K562 (cell line): ENCODE measurements around the gene TAF12. TPM values are rescaled to one million over a fixed set of nuclear protein-coding genes. Genes with fewer than 3 reads are reported as not detected.

ENCODE experiments used
- ATAC-seq: fragments of 200-7000 bp; cut with Tn5 transposase; 3 replicates; pipeline ENCODE4 v1.9.1; 2020; ENCODE audit warnings: moderate library complexity
- BruUV-seq: library from RNA; stranded (reverse); fragments of 400-500 nt; replicated peaks from 2 replicates; lab custom pipeline; 2021; lab: Mats Ljungman, UMichigan
- CTCF ChIA-PET: fragments of 300-600 bp; formaldehyde crosslinking; extraction: SDS; loops from one replicate; lab custom pipeline; 2021; ENCODE audit warnings: low intra/inter-chr PET ratio; lab: Yijun Ruan, JAX
- POLR2A ChIA-PET: fragments of 300-600, 350-650 bp; sonication (Branson Sonifier 250); formaldehyde crosslinking; extraction: SDS; loops from one replicate; lab custom pipeline; 2021; ENCODE audit warnings: antibody characterized with exemption, inconsistent platforms; lab: Yijun Ruan, JAX
- DNase-seq, 4 experiments: peaks; one replicate each; pipeline versions ENCODE4 v3.0.0 to v3.0.0-alpha.2; 2011 to 2018; ENCODE audit warnings: low spot score in 3 of 4, mixed read lengths in 3 of 4; ENCODE audit errors: extremely low read depth in 1 of 4
- FAIRE-seq: peaks from 2 replicates; lab custom pipeline; 2011; peaks lifted over from hg19 to GRCh38; lab: Jason Lieb, UNC
- H2AFZ ChIP-seq: 2 replicates; pipeline ENCODE4 v1.6.0; 2011; ENCODE audit warnings: low read depth, low read length, control low read depth, inconsistent platforms
- H3K27ac ChIP-seq: fragments of 200-600 bp; 3 replicates; pipeline ENCODE4 v1.8.0; 2011; ENCODE audit warnings: low read depth, mild to moderate bottlenecking, control low read depth, inconsistent platforms, low read length, moderate library complexity, mixed read lengths; ENCODE audit errors: extremely low read depth
- H3K27me3 ChIP-seq, 2 experiments: fragments of 300-600 bp in 1 of 2; 2 replicates in 1 of 2; 3 replicates in 1 of 2; pipeline versions ENCODE4 v1.6.0 to v1.8.0; 2011; ENCODE audit warnings: inconsistent platforms in 2 of 2, low read length in 2 of 2, mild to moderate bottlenecking in 1 of 2, mixed read lengths in 1 of 2, moderate library complexity in 1 of 2; ENCODE audit not compliant: control insufficient read depth in 2 of 2, insufficient read depth in 2 of 2
- H3K36me3 ChIP-seq: fragments of 300-600 bp; 3 replicates; pipeline ENCODE4 v1.8.0; 2011; ENCODE audit warnings: mild to moderate bottlenecking, low read length, inconsistent platforms; ENCODE audit not compliant: control insufficient read depth, insufficient read depth
- H3K4me1 ChIP-seq, 2 experiments: fragments of 200-600 bp in 1 of 2; replicated peaks in 1 of 2; 2 replicates in 1 of 2; 3 replicates in 1 of 2; pipeline versions ENCODE4 v1.5.1 to v1.8.0; 2011; ENCODE audit warnings: inconsistent platforms in 2 of 2, low read length in 2 of 2, mild to moderate bottlenecking in 1 of 2, mixed read lengths in 1 of 2, moderate library complexity in 1 of 2; ENCODE audit not compliant: control insufficient read depth in 2 of 2, insufficient read depth in 2 of 2
- H3K4me2 ChIP-seq: 2 replicates; pipeline ENCODE4 v1.6.1; 2011; ENCODE audit warnings: low read length, control low read depth, inconsistent platforms, mixed read lengths; ENCODE audit not compliant: insufficient read depth
- H3K4me3 ChIP-seq: fragments of 200-600 bp; sonication (generic), shearing (Covaris generic); 2 replicates; pipeline ENCODE4 v1.5.1; 2016; ENCODE audit warnings: control low read depth, inconsistent platforms
- H3K79me2 ChIP-seq: fragments of 200-600 bp; 3 replicates; pipeline ENCODE4 v1.8.0; 2011; ENCODE audit warnings: low read length, inconsistent platforms; ENCODE audit not compliant: control insufficient read depth, insufficient read depth
- H3K9ac ChIP-seq, 2 experiments: 2 replicates each; pipeline versions ENCODE4 v1.6.0 to v1.6.1; 2011; ENCODE audit warnings: low read depth in 2 of 2, low read length in 2 of 2, control low read depth in 1 of 2, inconsistent platforms in 1 of 2, mild to moderate bottlenecking in 1 of 2, mixed read lengths in 1 of 2; ENCODE audit not compliant: insufficient read depth in 1 of 2
- H3K9me1 ChIP-seq: one replicate; pipeline ENCODE4 v1.6.0; 2011; ENCODE audit warnings: inconsistent platforms, mild to moderate bottlenecking, low read length, moderate library complexity; ENCODE audit not compliant: control insufficient read depth, insufficient read depth
- H3K9me3 ChIP-seq: replicated peaks from 2 replicates; pipeline ENCODE4 v1.5.1; 2011; ENCODE audit warnings: low read depth, low read length, inconsistent platforms; ENCODE audit not compliant: control insufficient read depth, insufficient read depth
- H4K20me1 ChIP-seq: replicated peaks from 2 replicates; pipeline ENCODE4 v1.6.1; 2011; ENCODE audit warnings: low read length, inconsistent platforms, mixed read lengths; ENCODE audit not compliant: control insufficient read depth, insufficient read depth
- CCNT2 ChIP-seq: IDR thresholded peaks from 2 replicates; pipeline ENCODE4 v1.6.1; 2011; ENCODE audit warnings: borderline replicate concordance, low read depth, mild to moderate bottlenecking, moderate library complexity, mixed read lengths, low read length; ENCODE audit not compliant: insufficient read length; ENCODE audit errors: extremely low read depth
- DIDO1 ChIP-seq: fragments of 450-650 bp; IDR thresholded peaks from 2 replicates; pipeline ENCODE4 v1.6.1; 2016; ENCODE audit warnings: low read depth, missing biosample characterization, missing genetic modification characterization
- GATA2 ChIP-seq: sonication (generic); formaldehyde crosslinking; IDR thresholded peaks from 2 replicates; pipeline ENCODE4 v1.4.0; 2020; ENCODE audit warnings: mild to moderate bottlenecking, missing genetic modification reagents
- HCFC1 ChIP-seq: IDR thresholded peaks from 2 replicates; pipeline ENCODE4 v1.6.1; 2012; ENCODE audit warnings: low read depth, low read length, improper control_type of control experiment
- OTX1 ChIP-seq: fragments of 450-650 bp; formaldehyde crosslinking; IDR thresholded peaks from 2 replicates; pipeline ENCODE4 v1.4.0; 2022; ENCODE audit warnings: mild to moderate bottlenecking
- PHF21A ChIP-seq: fragments of 450-650 bp; IDR thresholded peaks from 2 replicates; pipeline ENCODE4 v1.6.1; 2017; ENCODE audit warnings: low read depth, borderline replicate concordance
- RFX7 ChIP-seq: fragments of 250-450 bp; sonication (Bioruptor Pico); IDR thresholded peaks from 2 replicates; pipeline ENCODE4 v1.5.1; 2021; ENCODE audit warnings: mild to moderate bottlenecking
- SMAD2 ChIP-seq: fragments of 150-350 bp; IDR thresholded peaks from 2 replicates; pipeline ENCODE4 v1.6.1; 2014; ENCODE audit warnings: low read depth, mild to moderate bottlenecking, low read length
- SNRNP70 ChIP-seq: fragments of 200-400 bp; formaldehyde crosslinking; optimal IDR thresholded peaks from 2 replicates; pipeline ENCODE3; 2017; ENCODE audit warnings: low read depth, low read length
- SOX6 ChIP-seq: fragments of 450-650 bp; IDR thresholded peaks from 2 replicates; pipeline ENCODE4 v1.6.1; 2014; ENCODE audit warnings: mild to moderate bottlenecking
- SP2 ChIP-seq: IDR thresholded peaks from 2 replicates; pipeline ENCODE4 v1.6.1; 2011; ENCODE audit warnings: mild to moderate bottlenecking, low read depth, low read length, moderate library complexity; ENCODE audit not compliant: poor library complexity, severe bottlenecking; ENCODE audit errors: extremely low read depth
- THRAP3 ChIP-seq: fragments of 450-650 bp; IDR thresholded peaks from 2 replicates; pipeline ENCODE4 v1.6.1; 2016; ENCODE audit warnings: mild to moderate bottlenecking, inconsistent platforms, borderline replicate concordance
- YBX1 ChIP-seq: fragments of 450-650 bp; IDR thresholded peaks from 2 replicates; pipeline ENCODE4 v1.7.1; 2016; ENCODE audit warnings: mild to moderate bottlenecking
- ZZZ3 ChIP-seq: fragments of 450-650 bp; IDR thresholded peaks from 2 replicates; pipeline ENCODE4 v1.6.1; 2016; ENCODE audit warnings: antibody characterized with exemption, mild to moderate bottlenecking, moderate library complexity
- WGBS: fragments of 100-300 bp; shearing (Covaris generic); methylation state at CpG from one replicate; pipeline ENCODE4 v1.1.6; 2016; ENCODE audit warnings: low coverage, mixed read lengths; ENCODE audit not compliant: insufficient coverage; ENCODE audit errors: missing lambda C conversion rate; 5-methylcytosine and 5-hydroxymethylcytosine counted together
- in situ Hi-C: fragments of 300-500 bp; cut with MboI; formaldehyde crosslinking; loops from 4 replicates; pipeline ENCODE4 v1.15.0; 2018; ENCODE audit warnings: inconsistent platforms, mixed read lengths
- intact Hi-C: fragments of 100-400 bp; cut with micrococcal nuclease; formaldehyde crosslinking; loops from 2 replicates; pipeline ENCODE4 v1.14.2; 2022
- polyA plus RNA-seq, 8 experiments: library from polyadenylated mRNA; depleted of rRNA in 4 of 8; stranded (reverse) in 5 of 8; unstranded in 3 of 8; fragments of >200 nt; fragmentation: Nextera tagmentation in 2 of 8; fragmentation: Illumina TruSeq in 1 of 8; extraction: Ambion mirVana in 2 of 8; extraction: Trizol in 1 of 8; gene quantifications; 2 replicates each; pipeline versions ENCODE4 v1.2.1 to v1.2.3, GENCODE V29; 2011 to 2014; ENCODE audit warnings: inconsistent platforms in 1 of 8, missing spikeins in 1 of 8
- total RNA-seq, 7 experiments: library from RNA; depleted of rRNA in 6 of 7; stranded (reverse); fragments of >200 nt in 6 of 7; fragmentation: Illumina TruSeq in 2 of 7; extraction: Trizol in 2 of 7; gene quantifications; 2 replicates each; pipeline versions ENCODE4 v1.2.1 to v1.2.3, GENCODE V29; 2011 to 2021; ENCODE audit warnings: low replicate concordance in 1 of 7
- TF ChIP-seq, protein P1 (sequence below): fragments of 450-650 bp; formaldehyde crosslinking; IDR thresholded peaks from 2 replicates; pipeline ENCODE4 v1.4.0; 2020; ENCODE audit warnings: mild to moderate bottlenecking, mixed read lengths
- TF ChIP-seq, protein P2 (sequence below): IDR thresholded peaks from 3 replicates; pipeline ENCODE4 v1.6.1; 2011; ENCODE audit warnings: borderline replicate concordance, mild to moderate bottlenecking, moderate library complexity; ENCODE audit not compliant: insufficient read length; ENCODE audit errors: extremely low read depth
- TF ChIP-seq, protein P3 (sequence below): fragments of 250-450 bp; sonication (Bioruptor Pico); IDR thresholded peaks from 2 replicates; pipeline ENCODE4 v1.5.0; 2020; ENCODE audit warnings: mild to moderate bottlenecking, borderline replicate concordance

Gene TAF12
- total and polyA plus RNA-seq, 9 of the 15 experiments (the other 6 are each of a cell fraction or from before 2014, with no cell fraction given): 31.6 to 89.0 (median 50.5) TPM

DNA sequence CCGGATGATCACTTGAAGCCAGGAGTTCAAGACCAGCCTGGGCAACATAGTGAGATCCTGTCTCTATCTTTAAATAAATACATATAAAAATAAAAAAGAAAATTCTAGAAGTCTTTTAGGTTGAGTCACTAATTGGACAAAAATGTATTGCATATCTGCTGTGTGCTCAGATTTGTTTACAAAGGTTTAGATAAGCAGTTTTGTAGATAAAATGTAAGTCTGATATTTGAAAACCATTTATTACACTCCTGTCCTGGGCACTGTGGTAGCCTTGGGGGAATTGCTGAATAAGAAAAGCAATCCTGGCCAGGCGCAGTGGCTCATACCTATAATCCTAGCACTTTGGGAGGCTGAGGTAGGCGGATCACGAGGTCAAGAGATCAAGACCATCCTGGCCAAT is 37.3 kb upstream of the TAF12 start:
- Histone ChIP-seq H3K4me1 (peaks cover 5 to 15% of the 10 kb centered on the region in 2 experiments; a peak in 4 of 5 replicates), H3K9me3 (no peaks in the 10 kb centered on the region), H3K4me2 (no peak overlapping the region), H3K36me3 (peaks cover 18% of the 10 kb centered on the region), H2AFZ (no peak overlapping the region), H3K27me3 (no peaks in the 10 kb centered on the region), H3K4me3 (no peak overlapping the region), H3K79me2 (no peaks in the 10 kb centered on the region; the same call in 2 of the 3 replicates), H3K9ac (no peak overlapping the region), H3K27ac (no peak overlapping the region), H4K20me1 (no peaks in the 10 kb centered on the region), H3K9me1 (no peaks in the 10 kb centered on the region)
- BruUV-seq: no TSS peak
- no peak for ATAC-seq
- DNase-seq: no peak
- intact Hi-C loops (no loop called here), in situ Hi-C loops (no loop called here)
- WGBS: 80% methylated on average over 4 of the region's 4 CpGs
- ChIA-PET POLR2A (interaction anchor here (1.8 to 2.7 kb wide), 2 partner anchors 11 to 32 kb away, joined by 7 to 10 read pairs; partner anchors contain the start of genes GMEB1 and RNU11), CTCF (no interaction called here)
- no peak for FAIRE-seq
- TF ChIP-seq DIDO1 (tag) (no peak), OTX1 (CRISPR knock-in tag) (no peak), THRAP3 (no peak), SP2 (no peak), RFX7 (CRISPR knock-in tag) (no peak), HCFC1 (no peak), ZZZ3 (no peak), GATA2 (no peak), SOX6 (no peak), SMAD2 (no peak), SNRNP70 (no peak), PHF21A (no peak), CCNT2 (no peak), YBX1 (no peak)
- TF ChIP-seq, protein P1, sequence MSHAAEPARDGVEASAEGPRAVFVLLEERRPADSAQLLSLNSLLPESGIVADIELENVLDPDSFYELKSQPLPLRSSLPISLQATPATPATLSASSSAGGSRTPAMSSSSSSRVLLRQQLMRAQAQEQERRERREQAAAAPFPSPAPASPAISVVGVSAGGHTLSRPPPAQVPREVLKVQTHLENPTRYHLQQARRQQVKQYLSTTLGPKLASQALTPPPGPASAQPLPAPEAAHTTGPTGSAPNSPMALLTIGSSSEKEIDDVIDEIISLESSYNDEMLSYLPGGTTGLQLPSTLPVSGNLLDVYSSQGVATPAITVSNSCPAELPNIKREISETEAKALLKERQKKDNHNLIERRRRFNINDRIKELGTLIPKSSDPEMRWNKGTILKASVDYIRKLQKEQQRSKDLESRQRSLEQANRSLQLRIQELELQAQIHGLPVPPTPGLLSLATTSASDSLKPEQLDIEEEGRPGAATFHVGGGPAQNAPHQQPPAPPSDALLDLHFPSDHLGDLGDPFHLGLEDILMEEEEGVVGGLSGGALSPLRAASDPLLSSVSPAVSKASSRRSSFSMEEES (CRISPR knock-in tag): no peak
- TF ChIP-seq, protein P2, sequence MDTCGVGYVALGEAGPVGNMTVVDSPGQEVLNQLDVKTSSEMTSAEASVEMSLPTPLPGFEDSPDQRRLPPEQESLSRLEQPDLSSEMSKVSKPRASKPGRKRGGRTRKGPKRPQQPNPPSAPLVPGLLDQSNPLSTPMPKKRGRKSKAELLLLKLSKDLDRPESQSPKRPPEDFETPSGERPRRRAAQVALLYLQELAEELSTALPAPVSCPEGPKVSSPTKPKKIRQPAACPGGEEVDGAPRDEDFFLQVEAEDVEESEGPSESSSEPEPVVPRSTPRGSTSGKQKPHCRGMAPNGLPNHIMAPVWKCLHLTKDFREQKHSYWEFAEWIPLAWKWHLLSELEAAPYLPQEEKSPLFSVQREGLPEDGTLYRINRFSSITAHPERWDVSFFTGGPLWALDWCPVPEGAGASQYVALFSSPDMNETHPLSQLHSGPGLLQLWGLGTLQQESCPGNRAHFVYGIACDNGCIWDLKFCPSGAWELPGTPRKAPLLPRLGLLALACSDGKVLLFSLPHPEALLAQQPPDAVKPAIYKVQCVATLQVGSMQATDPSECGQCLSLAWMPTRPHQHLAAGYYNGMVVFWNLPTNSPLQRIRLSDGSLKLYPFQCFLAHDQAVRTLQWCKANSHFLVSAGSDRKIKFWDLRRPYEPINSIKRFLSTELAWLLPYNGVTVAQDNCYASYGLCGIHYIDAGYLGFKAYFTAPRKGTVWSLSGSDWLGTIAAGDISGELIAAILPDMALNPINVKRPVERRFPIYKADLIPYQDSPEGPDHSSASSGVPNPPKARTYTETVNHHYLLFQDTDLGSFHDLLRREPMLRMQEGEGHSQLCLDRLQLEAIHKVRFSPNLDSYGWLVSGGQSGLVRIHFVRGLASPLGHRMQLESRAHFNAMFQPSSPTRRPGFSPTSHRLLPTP: no peak
- TF ChIP-seq, protein P3, sequence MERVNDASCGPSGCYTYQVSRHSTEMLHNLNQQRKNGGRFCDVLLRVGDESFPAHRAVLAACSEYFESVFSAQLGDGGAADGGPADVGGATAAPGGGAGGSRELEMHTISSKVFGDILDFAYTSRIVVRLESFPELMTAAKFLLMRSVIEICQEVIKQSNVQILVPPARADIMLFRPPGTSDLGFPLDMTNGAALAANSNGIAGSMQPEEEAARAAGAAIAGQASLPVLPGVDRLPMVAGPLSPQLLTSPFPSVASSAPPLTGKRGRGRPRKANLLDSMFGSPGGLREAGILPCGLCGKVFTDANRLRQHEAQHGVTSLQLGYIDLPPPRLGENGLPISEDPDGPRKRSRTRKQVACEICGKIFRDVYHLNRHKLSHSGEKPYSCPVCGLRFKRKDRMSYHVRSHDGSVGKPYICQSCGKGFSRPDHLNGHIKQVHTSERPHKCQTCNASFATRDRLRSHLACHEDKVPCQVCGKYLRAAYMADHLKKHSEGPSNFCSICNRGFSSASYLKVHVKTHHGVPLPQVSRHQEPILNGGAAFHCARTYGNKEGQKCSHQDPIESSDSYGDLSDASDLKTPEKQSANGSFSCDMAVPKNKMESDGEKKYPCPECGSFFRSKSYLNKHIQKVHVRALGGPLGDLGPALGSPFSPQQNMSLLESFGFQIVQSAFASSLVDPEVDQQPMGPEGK (CRISPR knock-in tag): no peak
